T-cell (primary cell): Measurements from ENCODE around the gene PRX. TPM values are rescaled to one million over a fixed set of nuclear protein-coding genes. Genes with fewer than 3 reads are reported as not detected.

Experiments used
- ATAC-seq, 4 experiments: fragments of 200-7000 bp in 3 of 4; fragments of 150-1000 bp in 1 of 4; cut with Tn5 transposase; replicated peaks in 1 of 4; 1 replicate in 3 of 4; 2 replicates in 1 of 4; pipeline ENCODE4 v1.10.0; 2021; ENCODE audit warnings: moderate library complexity in 3 of 4, mild to moderate bottlenecking in 2 of 4, moderate number of reproducible peaks in 1 of 4
- CTCF ChIA-PET, 2 donors: fragments of 300-600 bp; sonication (Branson Sonifier 250); formaldehyde crosslinking; loops; one replicate each; lab custom pipeline; 2022; ENCODE audit warnings: antibody characterized with exemption in 2 of 2; lab: Charles Lee
- POLR2A ChIA-PET, 2 donors: fragments of 300-600 bp; sonication (Branson Sonifier 250); formaldehyde crosslinking; loops; one replicate each; lab custom pipeline; 2022; ENCODE audit warnings: antibody characterized with exemption in 2 of 2; lab: Charles Lee
- DNase-seq, 35 experiments: peaks; one replicate each; pipeline versions ENCODE4 v3.0.0 to v3.0.0-alpha.2; 2013 to 2023
- H3K27ac ChIP-seq: one replicate; pipeline ENCODE4 v1.5.1; 2013; ENCODE audit warnings: low read length
- H3K27me3 ChIP-seq, 2 experiments: replicated peaks in 1 of 2; 1 replicate in 1 of 2; 2 replicates in 1 of 2; pipeline versions ENCODE4 v1.6.1 to v1.7.0; 2013; ENCODE audit warnings: low read length in 1 of 2, mixed read lengths in 1 of 2; ENCODE audit not compliant: control insufficient read depth in 2 of 2, insufficient read depth in 2 of 2; ENCODE audit errors: extremely low read depth in 1 of 2
- H3K36me3 ChIP-seq, 2 donors: 1 replicate in 1 of 2; 2 replicates in 1 of 2; pipeline versions ENCODE4 v1.6.1 to v1.7.0; 2013; ENCODE audit warnings: low read length in 1 of 2; ENCODE audit not compliant: control insufficient read depth in 2 of 2, insufficient read depth in 1 of 2; ENCODE audit errors: extremely low read depth in 1 of 2
- H3K4me1 ChIP-seq, 2 experiments: 1 replicate in 1 of 2; 2 replicates in 1 of 2; pipeline versions ENCODE4 v1.6.1 to v1.7.0; 2013; ENCODE audit warnings: low read length in 2 of 2, mixed read lengths in 1 of 2; ENCODE audit not compliant: insufficient read depth in 2 of 2, control insufficient read depth in 1 of 2; ENCODE audit errors: extremely low read depth in 1 of 2
- H3K4me3 ChIP-seq, 2 donors: 1 replicate in 1 of 2; 2 replicates in 1 of 2; pipeline versions ENCODE4 v1.5.1 to v1.7.0; 2013; ENCODE audit warnings: mild to moderate bottlenecking in 2 of 2, low read length in 1 of 2, moderate library complexity in 1 of 2; ENCODE audit not compliant: control insufficient read depth in 1 of 2; ENCODE audit errors: extremely low read depth in 1 of 2
- H3K9me3 ChIP-seq: 2 replicates; pipeline ENCODE4 v1.7.0; 2013
- H3K27ac Mint-ChIP-seq, 2 donors: one replicate each; pipeline ENCODE4 v1.8.0; 2020 to 2021; ENCODE audit warnings: mild to moderate bottlenecking in 2 of 2, mixed read lengths in 2 of 2
- H3K27me3 Mint-ChIP-seq, 2 donors: one replicate each; pipeline ENCODE4 v1.8.0; 2021 to 2022; ENCODE audit warnings: mixed read lengths in 2 of 2
- H3K36me3 Mint-ChIP-seq: one replicate; pipeline ENCODE4 v1.8.0; 2021; ENCODE audit warnings: mixed read lengths
- H3K4me1 Mint-ChIP-seq, 3 donors: one replicate each; pipeline ENCODE4 v1.8.0; 2020 to 2022; ENCODE audit warnings: mixed read lengths in 3 of 3, mild to moderate bottlenecking in 1 of 3
- H3K4me3 Mint-ChIP-seq, 3 donors: one replicate each; pipeline ENCODE4 v1.8.0; 2020 to 2022; ENCODE audit warnings: mild to moderate bottlenecking in 3 of 3, mixed read lengths in 3 of 3, moderate library complexity in 3 of 3
- H3K9me3 Mint-ChIP-seq, 3 donors: one replicate each; pipeline ENCODE4 v1.8.0; 2020 to 2022; ENCODE audit warnings: mixed read lengths in 3 of 3
- WGBS: methylation state at CpG from one replicate; pipeline ENCODE4 v1.1.5; 2013; ENCODE audit warnings: missing lambda C conversion rate; ENCODE audit not compliant: insufficient coverage; 5-methylcytosine and 5-hydroxymethylcytosine counted together
- total RNA-seq, 35 experiments: library from RNA in 6 of 35; stranded (reverse) in 6 of 35; fragments of 120-200 nt in 1 of 35; gene quantifications; one replicate each; pipeline versions ENCODE4 v1.2.1 to v1.2.4 and lab custom pipeline; 2013 to 2026

PRX gene
- total RNA-seq, 5 donors from 2014 or later (not counting 1 experiment from before 2014, with no cell fraction given), result 2.0 to 4.4 (median 2.8) TPM

GRCh38 chr19:40446263-40446784 is 33.1 kb upstream of the PRX start:
- H3K9me3 ChIP-seq, result no peaks in the 10 kb centered on the region
- no peak overlapping the region for H3K4me3 ChIP-seq
- H3K36me3 Mint-ChIP-seq, result peaks cover 6% of the 10 kb centered on the region
- H3K9me3 Mint-ChIP-seq, result no peaks in the 10 kb centered on the region
- H3K4me3 Mint-ChIP-seq, result peak overlapping the region in 2 of 3 donors; percentile 28 to 51
- DNase-seq, result no peak
- no peak for ATAC-seq
- no peaks in the 10 kb centered on the region for H3K27me3 Mint-ChIP-seq
- ChIA-PET POLR2A (no interaction called here), CTCF (no interaction called here)
- no peak overlapping the region for H3K27ac ChIP-seq
- WGBS, result 96% methylated on average over 8 of the region's 8 CpGs
- peaks cover 3 to 9% of the 10 kb centered on the region in 2 donors for H3K36me3 ChIP-seq
- H3K27ac Mint-ChIP-seq, result peak overlapping the region in 1 of 2 donors; percentile 36
- peaks cover 15 to 18% (median 17%) of the 10 kb centered on the region in 3 donors for H3K4me1 Mint-ChIP-seq
- H3K4me1 ChIP-seq, result peaks cover 6 to 18% of the 10 kb centered on the region in 2 experiments
- no peaks in the 10 kb centered on the region for H3K27me3 ChIP-seq

- H3K27ac ChIP-seq, result no peak overlapping the region
- no peaks in the 10 kb centered on the region for H3K27me3 Mint-ChIP-seq
These were observed 32.6 kb upstream of the PRX start for GRCh38 chr19:40445780-40446262.

GRCh38 chr19:40444825-40445312 is 31.7 kb upstream of the PRX start:
- H3K4me3 ChIP-seq, result peak overlapping the region; percentile 91 to 100

More at GRCh38 chr19:40445780-40446262, 32.6 kb upstream of the PRX start:
- Histone ChIP-seq H3K27me3 (no peaks in the 10 kb centered on the region), H3K4me1 (peaks cover 6 to 18% of the 10 kb centered on the region in 2 experiments), H3K4me3 (no peak overlapping the region), H3K36me3 (peaks cover 8 to 14% of the 10 kb centered on the region in 2 donors), H3K9me3 (no peaks in the 10 kb centered on the region)
- H3K36me3 Mint-ChIP-seq, result peaks cover 10% of the 10 kb centered on the region
- peak overlapping the region; percentile 28 to 98 (median 51) for H3K4me3 Mint-ChIP-seq
- peaks cover 17 to 18% (median 18%) of the 10 kb centered on the region in 3 donors for H3K4me1 Mint-ChIP-seq
- CTCF ChIA-PET, result no interaction called here
- DNase-seq (no peak), ATAC-seq (no peak)
- H3K27ac Mint-ChIP-seq, result no peak overlapping the region
- H3K9me3 Mint-ChIP-seq, result no peaks in the 10 kb centered on the region
- POLR2A ChIA-PET, result no interaction called here
- WGBS, result 88% methylated on average over 8 of the region's 9 CpGs

GRCh38 chr19:40444000-40444824 is 31.0 kb upstream of the PRX start, which contains the start of gene SERTAD3:
TSS of gene SERTAD3 (minus strand) at chr19:40444335. CDS start at chr19:40442080, 2,255 bp downstream.
- Histone ChIP-seq H3K4me1 (peaks cover 6 to 18% of the 10 kb centered on the region in 2 experiments), H3K4me3 (peak within 1 kb of the TSS; percentile 91 to 100), H3K27ac (peak within 1 kb of the TSS; percentile 77), H3K36me3 (peaks cover 9 to 21% of the 10 kb centered on the region in 2 donors), H3K27me3 (no peaks in the 10 kb centered on the region), H3K9me3 (no peaks in the 10 kb centered on the region)
- peak; percentile 73 to 80 (median 76) for ATAC-seq
- WGBS, result 0% methylated on average over 63 of the region's 72 CpGs
- ChIA-PET CTCF (interaction anchor here in 1 of 2 donors (1.2 to 1.9 kb wide), 3 partner anchors 20 to 139 kb away, joined by 3 to 9 read pairs (median 4); no protein-coding TSS in a partner anchor), POLR2A (interaction anchor here (0.7 to 1.9 kb wide), 3 partner anchors 18 to 22 kb away, joined by 6 to 10 read pairs (median 9); partner anchors contain the start of genes BLVRB (in 1 of the 2), SERTAD1 (in 1 of the 2) and SPTBN4 (in 1 of the 2))
- DNase-seq, result peak; percentile 92 to 98 (median 96)
- no peaks in the 10 kb centered on the region for H3K9me3 Mint-ChIP-seq
- H3K36me3 Mint-ChIP-seq, result peaks cover 7% of the 10 kb centered on the region
- H3K27ac Mint-ChIP-seq, result peak within 1 kb of the TSS; percentile 97 to 99
- peaks cover 18 to 21% (median 18%) of the 10 kb centered on the region in 3 donors for H3K4me1 Mint-ChIP-seq
- H3K27me3 Mint-ChIP-seq, result no peaks in the 10 kb centered on the region
- H3K4me3 Mint-ChIP-seq, result peak within 1 kb of the TSS; percentile 98 to 100 (median 100)

More at GRCh38 chr19:40444825-40445312, 31.7 kb upstream of the PRX start:
- Mint-ChIP-seq H3K36me3 (peaks cover 10% of the 10 kb centered on the region), H3K27me3 (no peaks in the 10 kb centered on the region), H3K9me3 (no peaks in the 10 kb centered on the region), H3K4me3 (peak overlapping the region; percentile 98 to 100 (median 100)), H3K4me1 (peaks cover 17 to 18% (median 18%) of the 10 kb centered on the region in 3 donors), H3K27ac (peak overlapping the region; percentile 72 to 82)
- Histone ChIP-seq H3K9me3 (no peaks in the 10 kb centered on the region), H3K4me1 (peaks cover 6 to 18% of the 10 kb centered on the region in 2 experiments), H3K27me3 (no peaks in the 10 kb centered on the region), H3K36me3 (peaks cover 9 to 21% of the 10 kb centered on the region in 2 donors), H3K27ac (peak overlapping the region; percentile 49)
- WGBS, result 24% methylated on average over 16 of the region's 18 CpGs
- ATAC-seq (no peak), DNase-seq (no peak)
- ChIA-PET CTCF (interaction anchor here in 1 of 2 donors (1.2 to 1.9 kb wide), 2 partner anchors 19 to 140 kb away, joined by 3 to 4 read pairs; no protein-coding TSS in a partner anchor), POLR2A (no interaction called here)

GRCh38 chr19:40443131-40443999 is 30.2 kb upstream of the PRX start:
- under 1% methylated on average over 44 of the region's 52 CpGs for WGBS
- H3K36me3 Mint-ChIP-seq, result peaks cover 7% of the 10 kb centered on the region
- H3K4me3 ChIP-seq, result peak overlapping the region; percentile 91 to 100
- H3K27me3 ChIP-seq, result no peaks in the 10 kb centered on the region
- peaks cover 6 to 18% of the 10 kb centered on the region in 2 experiments for H3K4me1 ChIP-seq
- ATAC-seq (peak; percentile 76 to 78 (median 78)), DNase-seq (peak; percentile 96 to 100 (median 99))
- H3K4me3 Mint-ChIP-seq, result peak overlapping the region; percentile 98 to 100 (median 100)
- POLR2A ChIA-PET, result interaction anchor here (0.7 to 1.9 kb wide), 5 partner anchors 17 to 501 kb away, joined by 3 to 10 read pairs (median 6); partner anchors contain the start of genes BLVRB (in 1 of the 2), SERTAD1 (in 1 of the 2) and SPTBN4 (in 1 of the 2)
- H3K9me3 Mint-ChIP-seq, result no peaks in the 10 kb centered on the region
- CTCF ChIA-PET, result interaction anchor here in 1 of 2 donors (0.5 to 1.9 kb wide), 9 partner anchors 15 to 472 kb away, joined by 3 to 9 read pairs (median 4); partner anchors contain the start of genes BLVRB, PSMC4 and SERTAD1
- H3K27me3 Mint-ChIP-seq, result no peaks in the 10 kb centered on the region
- peaks cover 18 to 21% (median 18%) of the 10 kb centered on the region in 3 donors for H3K4me1 Mint-ChIP-seq
- peaks cover 9 to 21% of the 10 kb centered on the region in 2 donors for H3K36me3 ChIP-seq
- no peaks in the 10 kb centered on the region for H3K9me3 ChIP-seq
- H3K27ac Mint-ChIP-seq, result peak overlapping the region; percentile 97 to 99
- peak overlapping the region; percentile 77 for H3K27ac ChIP-seq
